Measurements from ENCODE around the gene SNCA. TPM values are rescaled to one million over a fixed set of nuclear protein-coding genes. Genes with fewer than 3 reads are reported as not detected.

The SNCA gene
- total RNA-seq, 4 donors from 2014 or later, result 2.2 to 7.8 (median 4.0) TPM

DNA sequence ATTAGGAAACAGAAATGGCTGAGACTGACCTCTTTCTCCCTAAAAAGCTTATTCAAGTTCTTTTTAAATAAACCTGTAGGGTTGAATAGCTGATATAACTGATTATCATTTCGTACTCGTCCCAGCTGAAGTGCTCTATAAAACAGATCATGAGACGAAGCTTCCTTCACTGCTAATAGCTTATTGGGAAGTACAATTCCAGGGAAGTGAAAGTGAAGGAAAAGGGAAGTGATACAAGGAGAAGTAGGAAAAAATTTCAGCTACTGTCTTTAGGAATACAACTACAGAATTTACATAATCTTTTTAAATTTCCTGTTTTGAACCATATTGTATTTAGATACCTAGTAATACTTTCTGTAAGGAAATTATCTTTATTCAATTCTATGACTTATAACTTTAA is 103.0 kb downstream of the SNCA start:
- intact Hi-C loops (cut with DNase I; ENCODE audit: low total_unique reads), result loop anchor here (1.0 kb wide), 1 partner anchor 20 kb away; no protein-coding TSS in a partner anchor

DNA sequence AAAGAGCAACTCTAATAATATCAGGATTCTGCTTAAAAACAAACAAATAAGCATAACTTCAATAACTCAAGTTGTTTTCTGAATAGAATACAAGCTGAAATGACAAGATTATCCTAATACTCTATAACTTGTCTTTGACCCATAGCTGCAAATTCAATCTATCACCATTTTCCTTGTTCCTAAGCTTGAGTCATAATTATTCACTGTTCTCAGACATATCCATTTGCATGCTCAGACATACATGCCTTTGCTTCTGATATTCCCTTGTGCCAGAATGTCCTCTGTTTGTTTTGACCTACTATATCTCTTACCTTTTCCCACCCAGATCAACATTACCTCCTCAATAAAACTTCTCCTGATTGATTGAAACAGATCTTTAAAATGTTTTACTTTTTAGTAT is 109.7 kb downstream of the SNCA start:
- H3K36me3 ChIP-seq, result no peaks in the 10 kb centered on the region
- intact Hi-C loops (cut with DNase I; ENCODE audit: low total_unique reads) (no loop called here), in situ Hi-C loops (cut with MboI; ENCODE audit: low pct_ligation_motif_present in 1 of 4, low pct_unique_long_range_greater_than_20kb in 1 of 4, low sequenced_read_pairs in 3 of 4) (no loop called here)
- H3K4me3 ChIP-seq, result no peak overlapping the region
- H3K27ac ChIP-seq, result no peak overlapping the region
- TF ChIP-seq, protein P1, sequence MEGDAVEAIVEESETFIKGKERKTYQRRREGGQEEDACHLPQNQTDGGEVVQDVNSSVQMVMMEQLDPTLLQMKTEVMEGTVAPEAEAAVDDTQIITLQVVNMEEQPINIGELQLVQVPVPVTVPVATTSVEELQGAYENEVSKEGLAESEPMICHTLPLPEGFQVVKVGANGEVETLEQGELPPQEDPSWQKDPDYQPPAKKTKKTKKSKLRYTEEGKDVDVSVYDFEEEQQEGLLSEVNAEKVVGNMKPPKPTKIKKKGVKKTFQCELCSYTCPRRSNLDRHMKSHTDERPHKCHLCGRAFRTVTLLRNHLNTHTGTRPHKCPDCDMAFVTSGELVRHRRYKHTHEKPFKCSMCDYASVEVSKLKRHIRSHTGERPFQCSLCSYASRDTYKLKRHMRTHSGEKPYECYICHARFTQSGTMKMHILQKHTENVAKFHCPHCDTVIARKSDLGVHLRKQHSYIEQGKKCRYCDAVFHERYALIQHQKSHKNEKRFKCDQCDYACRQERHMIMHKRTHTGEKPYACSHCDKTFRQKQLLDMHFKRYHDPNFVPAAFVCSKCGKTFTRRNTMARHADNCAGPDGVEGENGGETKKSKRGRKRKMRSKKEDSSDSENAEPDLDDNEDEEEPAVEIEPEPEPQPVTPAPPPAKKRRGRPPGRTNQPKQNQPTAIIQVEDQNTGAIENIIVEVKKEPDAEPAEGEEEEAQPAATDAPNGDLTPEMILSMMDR (IDR thresholded peaks at IDR 0.05), result no peak
- H3K9me3 ChIP-seq, result no peaks in the 10 kb centered on the region
- no peak for DNase-seq
- no peaks in the 10 kb centered on the region for H3K4me1 ChIP-seq
- no peaks in the 10 kb centered on the region for H3K27me3 ChIP-seq

More for the DNA sequence above, 103.0 kb downstream of the SNCA start:
- H3K27ac ChIP-seq, result no peak overlapping the region
- 83 to 88% methylated on average over 3 of the region's 3 CpGs for WGBS, 2 donors (ENCODE audit: low coverage in 1 of 2)
- in situ Hi-C loops (cut with MboI; ENCODE audit: low pct_ligation_motif_present in 1 of 4, low pct_unique_long_range_greater_than_20kb in 1 of 4, low sequenced_read_pairs in 3 of 4), result no loop called here
- no peaks in the 10 kb centered on the region for H3K36me3 ChIP-seq
- no peaks in the 10 kb centered on the region for H3K4me1 ChIP-seq
- no peaks in the 10 kb centered on the region for H3K9me3 ChIP-seq
- H3K27me3 ChIP-seq, result no peaks in the 10 kb centered on the region
- H3K4me3 ChIP-seq, result no peak overlapping the region
- no peak for DNase-seq
- TF ChIP-seq POLR2AphosphoS5 (IDR thresholded peaks at IDR 0.05) (no peak), POLR2A (IDR thresholded peaks at IDR 0.05) (no peak), EP300 (IDR thresholded peaks at IDR 0.05; ENCODE audit: low read depth) (no peak)
- TF ChIP-seq, protein P1 (IDR thresholded peaks at IDR 0.05), result no peak

DNA sequence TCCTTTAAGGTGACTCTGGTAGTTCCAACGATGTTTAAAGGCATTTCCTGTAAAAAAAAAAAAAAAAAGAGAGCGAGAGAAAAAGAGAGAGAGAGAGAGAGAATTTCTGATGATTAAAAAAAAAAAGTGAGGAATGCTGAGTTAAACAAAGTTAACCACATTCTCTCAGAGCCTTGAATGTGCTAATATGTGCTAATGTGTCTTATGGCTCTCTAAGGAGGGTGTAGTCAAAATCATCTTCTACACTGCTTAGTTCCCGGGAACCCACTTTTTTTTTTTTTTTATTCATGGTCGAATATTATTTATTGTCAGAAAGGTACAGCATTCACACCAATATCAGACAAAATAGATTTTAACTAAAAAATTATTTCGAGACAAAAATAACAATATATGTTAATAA is 111.7 kb downstream of the SNCA start:
- DNase-seq, result no peak
- H3K27ac ChIP-seq, result no peak overlapping the region
- H3K4me3 ChIP-seq, result no peak overlapping the region
- 78 to 82% methylated on average over 5 of the region's 5 CpGs for WGBS, 2 donors (ENCODE audit: low coverage in 1 of 2)
- no peaks in the 10 kb centered on the region for H3K27me3 ChIP-seq
- TF ChIP-seq, protein P1 (IDR thresholded peaks at IDR 0.05), result no peak
- TF ChIP-seq POLR2A (IDR thresholded peaks at IDR 0.05) (no peak), POLR2AphosphoS5 (IDR thresholded peaks at IDR 0.05) (no peak), EP300 (IDR thresholded peaks at IDR 0.05; ENCODE audit: low read depth) (no peak)
- in situ Hi-C loops (cut with MboI; ENCODE audit: low pct_ligation_motif_present in 1 of 4, low pct_unique_long_range_greater_than_20kb in 1 of 4, low sequenced_read_pairs in 3 of 4), result no loop called here
- intact Hi-C loops (cut with DNase I; ENCODE audit: low total_unique reads), result no loop called here
- no peaks in the 10 kb centered on the region for H3K4me1 ChIP-seq
- no peaks in the 10 kb centered on the region for H3K9me3 ChIP-seq
- no peaks in the 10 kb centered on the region for H3K36me3 ChIP-seq

DNA sequence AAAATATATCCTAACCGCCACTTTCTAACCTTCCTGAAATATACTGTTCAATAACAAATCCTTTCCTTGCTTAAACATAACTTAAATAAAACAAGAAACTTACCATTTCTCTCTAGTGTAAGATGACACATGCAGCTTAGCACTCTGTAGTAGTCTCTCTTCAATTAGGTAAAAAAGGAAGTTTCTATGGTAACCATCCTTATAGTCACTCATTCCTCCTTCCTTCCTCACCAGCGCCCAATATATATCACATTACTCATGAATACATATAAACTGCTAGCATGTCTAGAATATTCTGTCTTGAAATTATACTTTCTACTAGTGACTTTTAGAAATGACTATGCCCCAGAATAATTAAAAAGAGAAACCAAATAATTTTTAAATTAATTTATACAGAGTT is 112.2 kb downstream of the SNCA start:
- WGBS, 2 donors (ENCODE audit: low coverage in 1 of 2), result 82 to 94% methylated on average over 2 of the region's 2 CpGs
- in situ Hi-C loops (cut with MboI; ENCODE audit: low pct_ligation_motif_present in 1 of 4, low pct_unique_long_range_greater_than_20kb in 1 of 4, low sequenced_read_pairs in 3 of 4) (no loop called here), intact Hi-C loops (cut with DNase I; ENCODE audit: low total_unique reads) (no loop called here)
- Histone ChIP-seq H3K27me3 (no peaks in the 10 kb centered on the region), H3K4me3 (no peak overlapping the region), H3K9me3 (no peaks in the 10 kb centered on the region), H3K36me3 (no peaks in the 10 kb centered on the region), H3K27ac (no peak overlapping the region), H3K4me1 (no peaks in the 10 kb centered on the region)
- TF ChIP-seq, protein P1 (IDR thresholded peaks at IDR 0.05), result no peak
- TF ChIP-seq POLR2AphosphoS5 (IDR thresholded peaks at IDR 0.05) (no peak), POLR2A (IDR thresholded peaks at IDR 0.05) (no peak), EP300 (IDR thresholded peaks at IDR 0.05; ENCODE audit: low read depth) (no peak)
- no peak for DNase-seq

Measured in transverse colon (tissue), 4 donors.